GM10248 (cell line): Measurements from ENCODE around the gene EIF3F.
A peak's percentile ranks its signal among the peaks of the same experiment; 100 is the strongest.

ENCODE experiments used
- CTCF ChIA-PET: fragments of 300-600 bp; sonication (Branson Sonifier 250); formaldehyde crosslinking; extraction: SDS; loops from one replicate; lab custom pipeline; 2021; ENCODE audit warnings: antibody characterized with exemption; lab: Yijun Ruan, JAX
- POLR2A ChIA-PET: fragments of 350-650 bp; sonication (Branson Sonifier 250); formaldehyde crosslinking; extraction: SDS; loops from one replicate; lab custom pipeline; 2020; ENCODE audit warnings: antibody characterized with exemption; lab: Yijun Ruan, JAX
- DNase-seq: peaks from one replicate; pipeline ENCODE4 v3.0.0; 2012; ENCODE audit errors: extremely low spot score
- TF ChIP-seq, protein P1 (sequence below): IDR thresholded peaks from 2 replicates; pipeline ENCODE4 v1.5.1; 2012; ENCODE audit warnings: mild to moderate bottlenecking, low read depth; ENCODE audit errors: extremely low read depth, missing control alignments, control extremely low read depth

EIF3F gene

DNA sequence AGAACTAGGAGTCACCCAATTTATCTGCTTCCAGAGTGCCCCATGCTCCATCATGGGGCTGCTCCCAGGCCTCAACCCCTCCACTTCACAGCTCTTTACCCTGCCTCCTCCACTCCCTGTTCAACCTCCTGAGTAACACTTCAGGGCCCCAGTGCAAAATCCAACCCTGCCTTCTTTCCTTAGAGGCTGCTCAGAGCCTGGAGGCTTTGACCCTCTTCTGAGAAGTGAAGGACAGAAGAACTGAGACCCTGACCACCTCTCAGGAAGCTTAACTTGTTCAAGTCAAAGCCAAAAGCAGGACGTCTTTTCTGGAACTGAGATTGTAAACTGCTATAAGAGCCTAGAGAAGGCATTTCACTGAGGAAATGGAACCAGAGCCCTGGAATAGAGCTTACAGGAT, 15.5 kb downstream of the EIF3F start:
- ChIA-PET POLR2A (no interaction called here), CTCF (interaction anchor here (0.7 to 13.3 kb wide), 5 partner anchors 13 to 107 kb away, joined by 3 to 408 read pairs (median 3); partner anchors contain the start of gene EIF3F)
- no peak for DNase-seq
- TF ChIP-seq, protein P1, sequence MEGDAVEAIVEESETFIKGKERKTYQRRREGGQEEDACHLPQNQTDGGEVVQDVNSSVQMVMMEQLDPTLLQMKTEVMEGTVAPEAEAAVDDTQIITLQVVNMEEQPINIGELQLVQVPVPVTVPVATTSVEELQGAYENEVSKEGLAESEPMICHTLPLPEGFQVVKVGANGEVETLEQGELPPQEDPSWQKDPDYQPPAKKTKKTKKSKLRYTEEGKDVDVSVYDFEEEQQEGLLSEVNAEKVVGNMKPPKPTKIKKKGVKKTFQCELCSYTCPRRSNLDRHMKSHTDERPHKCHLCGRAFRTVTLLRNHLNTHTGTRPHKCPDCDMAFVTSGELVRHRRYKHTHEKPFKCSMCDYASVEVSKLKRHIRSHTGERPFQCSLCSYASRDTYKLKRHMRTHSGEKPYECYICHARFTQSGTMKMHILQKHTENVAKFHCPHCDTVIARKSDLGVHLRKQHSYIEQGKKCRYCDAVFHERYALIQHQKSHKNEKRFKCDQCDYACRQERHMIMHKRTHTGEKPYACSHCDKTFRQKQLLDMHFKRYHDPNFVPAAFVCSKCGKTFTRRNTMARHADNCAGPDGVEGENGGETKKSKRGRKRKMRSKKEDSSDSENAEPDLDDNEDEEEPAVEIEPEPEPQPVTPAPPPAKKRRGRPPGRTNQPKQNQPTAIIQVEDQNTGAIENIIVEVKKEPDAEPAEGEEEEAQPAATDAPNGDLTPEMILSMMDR: no peak

DNA sequence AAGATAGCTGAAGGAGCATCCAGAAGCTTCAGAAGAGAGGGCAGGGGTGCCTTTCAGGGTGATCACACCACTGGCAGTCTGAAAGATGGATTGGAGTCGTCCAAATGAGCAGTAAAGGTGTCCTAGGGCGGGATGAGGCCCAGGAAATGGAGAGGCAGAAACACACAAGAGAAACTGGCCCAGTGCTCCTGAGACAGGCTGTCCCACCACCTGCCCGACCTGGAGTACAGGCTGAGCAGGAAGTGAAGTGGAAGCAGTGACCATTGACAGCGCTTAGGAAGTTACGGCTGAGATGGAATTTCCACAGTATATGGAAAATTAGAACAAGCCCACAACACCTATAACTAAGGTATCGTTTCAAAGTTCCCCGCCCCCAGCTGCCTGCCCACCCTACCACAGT, 16.1 kb downstream of the EIF3F start:
- ChIA-PET POLR2A (no interaction called here), CTCF (interaction anchor here (1.1 to 13.3 kb wide), 4 partner anchors 16 to 106 kb away, joined by 3 to 408 read pairs (median 3); partner anchors contain the start of gene EIF3F)
- DNase-seq: no peak
- TF ChIP-seq, protein P1: no peak

DNA sequence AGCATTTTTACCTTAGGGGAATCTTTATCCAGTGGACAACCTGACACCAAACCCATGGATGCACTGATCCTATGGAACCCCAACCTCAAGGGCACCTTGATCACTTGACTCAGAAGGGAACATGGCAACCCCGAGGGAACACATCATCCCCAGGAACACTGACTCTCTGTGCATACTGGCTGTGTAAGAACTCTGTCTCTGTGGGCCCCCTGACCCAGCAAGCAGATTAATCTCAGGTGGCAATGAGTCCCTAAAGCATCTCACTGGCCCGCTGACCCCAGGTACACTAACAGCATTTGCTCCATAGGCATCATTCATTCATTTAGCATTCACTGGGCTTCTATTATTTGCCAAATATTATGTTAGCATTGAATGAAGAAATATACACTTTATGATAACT, 16.9 kb downstream of the EIF3F start:
- ChIA-PET POLR2A (no interaction called here), CTCF (interaction anchor here (13.3 kb wide), 1 partner anchor 91 kb away, joined by 408 read pairs; no protein-coding TSS in a partner anchor)
- DNase-seq: no peak
- TF ChIP-seq, protein P1: no peak

DNA sequence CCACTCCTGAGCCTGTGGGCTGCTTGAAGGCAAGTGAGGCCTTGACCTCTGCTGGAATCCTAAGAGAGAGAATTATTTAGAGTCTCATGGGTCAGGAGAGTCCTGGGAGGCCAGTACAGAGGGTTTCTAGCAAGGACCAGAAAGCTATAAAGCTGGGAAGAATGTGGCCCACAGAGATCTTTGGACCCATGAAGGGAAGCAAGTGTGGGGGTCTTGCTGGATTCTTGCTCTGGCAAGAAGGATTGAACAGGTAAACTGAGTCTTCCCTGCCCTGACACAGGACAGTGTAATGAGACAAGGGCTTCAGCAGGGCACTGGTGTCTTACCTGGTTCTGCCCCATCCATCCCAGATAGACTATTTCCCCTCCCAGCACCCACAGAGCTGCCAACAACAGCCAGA, 18.4 kb downstream of the EIF3F start:
- CTCF ChIA-PET: interaction anchor here (0.8 to 13.3 kb wide), 17 partner anchors 11 to 258 kb away, joined by 3 to 408 read pairs (median 8); partner anchors contain the start of genes EIF3F, LMO1 and TUB
- DNase-seq: no peak
- POLR2A ChIA-PET: no interaction called here
- TF ChIP-seq, protein P1: no peak

DNA sequence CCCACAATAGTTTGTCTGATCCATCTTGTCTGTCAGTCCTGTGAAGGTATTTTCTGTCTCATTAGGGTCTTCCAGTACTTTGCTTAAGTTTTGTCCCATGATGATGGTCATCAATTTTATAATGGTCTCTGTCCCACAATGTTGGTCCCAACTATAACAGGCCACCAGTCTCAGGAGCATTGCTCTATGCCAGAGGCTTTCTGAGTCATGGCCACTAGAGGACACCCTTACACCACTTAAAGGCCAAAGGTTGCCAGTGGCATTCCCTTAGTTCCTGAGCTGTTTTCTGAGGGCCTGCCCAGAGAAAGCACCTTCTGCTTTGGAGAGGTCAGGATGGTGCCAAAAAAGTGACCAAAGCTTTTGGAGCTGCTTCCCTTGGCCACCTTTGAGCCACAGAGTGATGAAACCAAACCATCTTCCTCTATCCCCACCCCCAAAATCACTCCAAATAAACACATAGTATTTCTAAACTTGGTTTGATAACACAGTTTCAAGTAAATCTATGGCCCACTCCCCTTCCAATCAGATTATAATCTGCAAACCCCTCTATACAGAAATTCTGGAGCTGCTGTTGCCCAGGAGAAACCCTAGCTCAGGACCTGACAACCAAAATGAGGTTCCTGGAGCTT, 19.3 kb downstream of the EIF3F start:
- TF ChIP-seq, protein P1: peak; percentile 88
- CTCF ChIA-PET: interaction anchor here (0.7 to 13.3 kb wide), 30 partner anchors 9 to 580 kb away, joined by 3 to 408 read pairs (median 6); partner anchors contain the start of genes EIF3F, LMO1 and TUB
- POLR2A ChIA-PET: interaction anchor here (1.2 kb wide), 1 partner anchor 93 kb away, joined by 3 read pairs; no protein-coding TSS in a partner anchor
- peak; percentile 58 for DNase-seq

DNA sequence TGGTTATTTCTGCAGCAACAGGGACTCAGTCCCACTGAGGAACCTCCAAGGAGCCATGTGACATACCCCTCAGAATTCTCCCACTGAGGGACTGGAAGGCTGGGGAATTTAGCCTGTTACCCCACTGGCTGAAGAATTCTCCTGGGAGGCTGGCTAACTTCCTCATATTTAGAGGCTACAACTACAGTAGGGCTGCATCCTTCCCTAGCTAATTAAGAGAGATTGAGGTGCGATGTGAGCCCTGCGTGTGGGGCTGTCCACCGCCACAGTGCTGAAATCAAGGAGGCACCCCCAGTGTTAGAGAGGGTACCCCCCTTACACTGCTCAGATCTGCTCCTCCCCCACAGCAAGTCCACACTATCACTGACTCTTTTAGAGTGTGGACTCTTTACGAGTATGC, 21.1 kb downstream of the EIF3F start:
- ChIA-PET CTCF (interaction anchor here (1.4 to 13.3 kb wide), 3 partner anchors 10 to 87 kb away, joined by 4 to 408 read pairs (median 51); no protein-coding TSS in a partner anchor), POLR2A (no interaction called here)
- no peak for DNase-seq
- TF ChIP-seq, protein P1: no peak
